ENCODE measurements around the gene ITPRID1.

The ITPRID1 gene

DNA sequence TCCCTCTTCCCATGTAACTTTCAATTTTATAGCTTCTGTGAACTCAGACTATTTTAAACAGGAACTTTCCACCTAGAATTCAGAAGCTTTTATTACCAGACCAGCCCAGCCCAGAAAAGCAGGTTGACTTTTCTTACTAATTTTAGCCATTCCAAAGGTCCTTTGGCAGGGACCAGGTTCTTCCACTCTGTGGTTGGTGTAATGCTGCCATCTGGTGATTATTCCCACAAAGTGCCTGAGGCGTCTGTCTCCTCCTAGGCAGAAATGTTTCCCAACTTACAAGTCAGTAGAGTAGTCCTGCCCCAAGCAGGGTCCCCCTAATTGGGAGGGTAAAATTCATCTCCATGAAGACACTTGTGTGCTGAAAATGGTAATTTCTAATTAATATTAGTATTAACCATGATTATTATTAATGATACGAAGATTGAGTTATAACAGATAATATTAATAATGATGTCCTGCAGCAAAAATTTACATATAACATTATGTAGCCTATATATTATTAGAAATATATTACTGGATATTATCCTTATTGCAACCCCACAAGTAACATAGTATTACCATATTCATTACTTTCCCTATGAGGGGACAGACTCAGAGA, 120.1 kb downstream of the ITPRID1 start:
- no peak for DNase-seq (ENCODE audit: low read depth)

GRCh38 chr7:31640381-31640780, 126.5 kb downstream of the ITPRID1 start:
- no peak for DNase-seq (ENCODE audit: low read depth)

GRCh38 chr7:31642681-31643115, 128.8 kb downstream of the ITPRID1 start:
- DNase-seq (ENCODE audit: low read depth) = no peak

DNA sequence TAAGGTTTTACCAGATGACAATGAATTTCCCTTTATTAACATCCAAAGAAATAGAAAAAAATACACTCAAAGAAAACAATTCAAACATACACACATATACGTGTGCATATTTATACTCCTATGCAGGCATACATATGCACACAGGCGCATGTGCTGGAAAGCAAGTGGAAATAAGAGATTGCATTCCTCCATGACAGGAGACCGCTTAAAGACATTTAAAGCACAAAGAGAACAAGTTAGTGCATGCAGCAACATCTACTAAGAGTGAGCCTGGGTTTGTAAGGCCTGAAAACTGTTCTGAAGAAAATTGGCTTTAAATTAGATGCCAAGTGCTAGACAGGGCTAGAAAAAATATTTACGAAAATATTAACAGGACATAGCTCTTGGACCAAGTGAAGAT, 133.1 kb downstream of the ITPRID1 start:
- no peak for DNase-seq (ENCODE audit: low read depth)

- no peak for DNase-seq (ENCODE audit: low read depth)
Observed at GRCh38 chr7:31647511-31647910, 133.6 kb downstream of the ITPRID1 start.

DNA sequence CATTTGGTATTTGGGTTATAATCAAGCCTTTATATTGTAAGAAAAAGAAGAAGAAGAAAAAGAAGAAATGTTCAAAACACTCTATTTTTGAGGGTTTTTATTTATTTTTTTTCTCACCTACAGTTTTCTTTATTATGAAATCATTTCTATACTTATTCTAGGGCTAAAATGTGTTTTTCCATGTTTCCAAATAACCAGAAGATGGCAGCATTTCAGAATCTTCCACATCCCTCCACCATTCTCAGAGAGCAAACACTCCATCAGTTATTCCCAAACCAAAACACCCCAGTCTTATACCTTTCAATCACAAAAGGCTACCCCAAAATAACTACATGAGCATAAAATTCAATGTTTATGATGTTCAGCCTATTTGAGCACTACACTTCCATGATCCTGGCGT, 134.4 kb downstream of the ITPRID1 start:
- no peak for DNase-seq (ENCODE audit: low read depth)

DNA sequence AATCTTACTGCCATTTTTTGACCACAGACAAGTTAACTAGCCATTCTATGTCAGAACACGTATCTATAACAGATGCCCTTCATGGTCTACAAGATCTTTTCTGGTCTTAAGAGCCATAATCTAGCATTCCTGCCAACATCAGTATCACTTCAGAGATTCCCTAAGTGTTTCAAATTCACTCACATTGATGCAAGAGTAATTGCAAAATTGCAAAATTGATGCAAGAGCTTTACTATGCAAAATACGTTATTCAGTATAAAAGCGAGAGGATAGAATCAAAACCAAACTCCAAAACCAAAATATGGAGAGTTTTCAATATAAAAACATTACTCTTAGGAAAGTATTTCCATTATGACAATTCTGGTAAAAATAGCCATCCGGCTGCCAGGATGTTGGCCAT, 135.0 kb downstream of the ITPRID1 start:
- DNase-seq (ENCODE audit: low read depth) = no peak

DNA sequence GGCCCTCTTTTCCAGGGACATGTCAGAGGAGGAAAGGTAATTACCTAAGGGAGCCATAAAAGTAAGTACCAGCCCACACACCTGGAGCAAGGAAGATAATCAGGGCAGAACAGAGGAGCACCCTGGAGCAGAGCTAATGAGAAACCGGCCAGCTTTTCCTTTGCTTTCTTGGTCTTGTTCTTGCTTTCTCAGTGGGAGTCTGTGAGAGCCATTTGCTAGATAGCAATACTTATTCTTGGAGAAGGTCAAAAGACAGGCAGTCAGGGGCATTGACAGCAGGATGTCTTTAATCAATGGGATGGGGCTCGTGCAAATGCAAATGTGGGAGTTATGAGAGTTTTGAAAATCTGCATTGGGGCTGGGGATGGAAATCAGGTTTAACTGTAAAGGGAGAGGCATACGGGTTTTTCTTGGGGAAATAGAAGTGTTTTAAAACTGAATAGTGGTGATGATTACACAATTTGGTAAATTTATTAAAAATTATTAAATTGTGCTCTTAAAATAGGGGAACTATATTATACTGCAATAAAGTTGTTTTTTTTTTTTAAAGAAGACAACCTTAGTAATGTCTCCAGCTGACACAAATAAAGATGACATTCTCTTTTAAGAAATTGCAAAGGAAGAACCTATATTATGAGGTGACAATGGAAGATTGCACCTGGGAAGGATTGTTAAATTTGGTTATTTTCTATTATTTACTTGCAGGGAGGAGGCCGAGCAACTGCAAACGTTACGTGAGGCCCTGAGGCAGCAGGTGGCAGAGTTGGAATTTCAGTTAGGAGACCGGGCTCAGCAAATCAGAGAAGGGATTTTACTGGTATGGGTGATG, 137.6 kb downstream of the ITPRID1 start:
- no peak for DNase-seq (ENCODE audit: low read depth)

DNA sequence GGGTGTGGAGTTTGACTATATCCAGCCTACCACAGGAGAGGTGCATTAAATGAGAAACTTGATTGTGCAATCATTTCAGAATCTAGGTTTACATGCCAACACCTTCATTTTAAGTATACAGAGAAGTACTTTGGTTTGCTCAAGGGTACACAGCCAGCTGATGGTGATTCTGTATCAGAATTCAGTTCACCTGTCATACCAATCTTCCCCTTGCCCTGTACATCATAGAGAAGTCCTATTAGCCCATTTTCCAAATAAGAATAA, 138.1 kb downstream of the ITPRID1 start:
- no peak for DNase-seq (ENCODE audit: low read depth)

DNA sequence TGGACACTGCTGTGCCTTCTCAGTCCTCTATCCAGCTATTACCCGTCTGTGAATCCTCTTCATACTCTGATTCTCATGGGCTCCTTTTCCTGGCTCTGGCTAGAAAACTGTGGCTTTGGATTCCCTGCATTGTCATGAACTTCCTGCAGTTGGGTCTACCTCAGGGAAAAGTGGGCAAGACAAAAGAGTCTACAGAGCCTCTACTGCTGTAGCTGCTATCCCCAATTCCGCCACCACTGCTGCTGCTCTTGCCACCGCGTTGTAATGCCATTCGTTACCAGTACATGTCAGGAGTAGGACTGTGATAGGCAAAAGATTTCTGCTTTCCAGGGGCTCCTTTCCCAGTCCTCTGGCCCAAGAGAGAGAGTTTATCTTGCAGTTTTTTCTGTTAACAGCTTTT, 149.2 kb downstream of the ITPRID1 start:
- DNase-seq (ENCODE audit: low read depth) = no peak

GRCh38 chr7:31664890-31665289, 151.0 kb downstream of the ITPRID1 start:
- no peak for DNase-seq (ENCODE audit: low read depth)

- no peak for DNase-seq (ENCODE audit: low read depth)
Observed at GRCh38 chr7:31665546-31665945, 151.7 kb downstream of the ITPRID1 start.

GRCh38 chr7:31669461-31669860, 155.6 kb downstream of the ITPRID1 start:
- DNase-seq (ENCODE audit: low read depth) = no peak

- no peak for DNase-seq (ENCODE audit: low read depth)
Observed at GRCh38 chr7:31679574-31680305, 165.8 kb downstream of the ITPRID1 start.

GRCh38 chr7:31683445-31684225, 169.7 kb downstream of the ITPRID1 start:
- no peak for DNase-seq (ENCODE audit: low read depth)

DNA sequence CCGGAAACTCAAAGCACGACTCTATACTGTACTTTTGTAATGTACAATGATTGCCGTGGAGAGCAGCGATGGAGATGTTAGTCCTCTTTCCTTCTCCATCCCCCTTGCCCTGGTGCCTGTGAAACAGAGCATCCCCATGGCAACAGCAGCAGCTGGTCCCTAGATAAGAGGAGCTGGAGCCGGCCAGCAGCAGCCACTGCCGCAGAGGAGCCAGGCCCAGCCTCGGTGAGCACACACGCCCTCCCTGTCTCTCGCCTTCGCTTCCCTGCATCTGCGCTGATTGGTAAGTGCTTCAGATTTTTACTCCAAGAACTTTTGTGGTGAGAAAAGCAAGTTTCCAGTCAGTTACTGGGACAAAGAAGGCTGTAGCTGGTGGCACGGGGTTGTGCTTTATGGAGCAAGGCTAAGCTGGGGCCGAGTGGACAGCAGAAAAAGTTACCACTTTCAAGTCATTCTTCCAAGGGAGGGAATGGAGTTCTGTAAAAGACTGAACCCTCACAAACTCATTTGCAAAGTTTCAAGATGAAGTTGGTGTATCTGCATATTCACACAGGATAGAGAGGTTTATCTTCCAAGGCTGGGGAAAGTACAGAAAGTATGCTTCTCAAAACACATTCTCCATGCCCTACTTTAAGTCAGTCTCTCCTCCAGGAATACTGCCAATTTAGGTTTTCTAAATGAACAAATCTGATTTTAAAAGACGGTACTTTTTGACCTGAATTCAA, 173.3 kb downstream of the ITPRID1 start, which contains the start of gene PPP1R17:
Gene PPP1R17, plus strand, starts transcription at position 192 of the 725 bp plus-strand sequence. CDS start 5,227 bp downstream, outside the sequence.
- no peak for DNase-seq (ENCODE audit: low read depth)

GRCh38 chr7:31688372-31688771, 174.5 kb downstream of the ITPRID1 start:
- no peak for DNase-seq (ENCODE audit: low read depth)

DNA sequence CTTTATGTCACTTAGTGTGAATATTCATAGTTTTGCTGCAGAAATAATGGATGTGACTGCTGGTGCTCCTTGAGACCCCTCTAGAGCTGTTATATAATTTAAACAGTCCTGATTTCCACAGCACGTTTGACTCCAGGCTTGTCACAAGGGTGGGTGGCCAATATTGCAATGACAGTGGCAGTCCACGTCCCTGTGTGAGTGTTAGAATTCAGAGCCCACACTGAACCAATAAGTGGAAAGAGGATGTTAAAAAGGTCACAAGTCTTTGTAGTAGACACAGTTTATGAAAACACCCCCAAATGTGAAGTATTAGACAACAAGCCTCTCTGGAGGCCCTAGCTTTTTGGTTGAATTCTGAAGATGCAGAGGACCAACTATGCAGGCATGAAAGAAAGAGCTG, 175.1 kb downstream of the ITPRID1 start:
- DNase-seq (ENCODE audit: low read depth) = no peak

GRCh38 chr7:31690935-31691334, 177.0 kb downstream of the ITPRID1 start:
- no peak for DNase-seq (ENCODE audit: low read depth)

DNA sequence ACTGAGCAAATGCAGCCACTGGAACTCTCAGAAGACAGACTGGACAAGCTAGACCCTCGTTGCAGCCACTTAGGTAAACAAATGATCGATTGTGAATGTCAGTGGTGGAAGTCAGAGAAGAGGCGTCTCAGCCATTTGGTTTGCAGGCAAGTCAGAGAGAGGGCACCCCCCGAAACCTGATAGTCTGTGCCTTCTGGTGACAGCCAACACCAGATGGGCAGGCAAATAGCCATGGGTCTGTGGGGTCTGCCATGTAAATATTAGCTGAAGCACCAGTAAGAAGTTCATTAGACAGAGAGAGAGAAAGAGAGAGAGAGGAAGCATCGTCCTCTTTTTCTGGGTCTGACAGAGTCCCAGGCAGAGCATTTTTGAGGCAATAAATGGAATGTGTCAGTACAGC, 178.6 kb downstream of the ITPRID1 start:
- DNase-seq (ENCODE audit: low read depth) = no peak

- no peak for DNase-seq (ENCODE audit: low read depth)
Observed at GRCh38 chr7:31692871-31693270, 179.0 kb downstream of the ITPRID1 start.

Data from stimulated activated CD8-positive, alpha-beta memory T cell treated with anti-CD3 and anti-CD28 coated beads, Interleukin-15, amount 100 ng/mL, for 24 hours (primary cell).